ENCODE data around the gene NOTCH1.

Gene NOTCH1

GRCh38 chr9:136456258-136456657 lies 89.6 kb downstream of the NOTCH1 start:
- H4K20me1 ChIP-seq (ENCODE audit: low read depth, low read length): no peaks in the 10 kb centered on the region
- H3K9me2 ChIP-seq (replicated peaks; ENCODE audit: insufficient read depth, low read length): no peaks in the 10 kb centered on the region
- H3K4me2 ChIP-seq (ENCODE audit: low read depth, low read length, poor library complexity, severe bottlenecking): no peak overlapping the region
- no peak overlapping the region for H3K4me3 ChIP-seq (ENCODE audit: insufficient read depth, low read length, poor library complexity, severe bottlenecking)
- H3K36me3 ChIP-seq (ENCODE audit: low read length): 0 out of 2 replicates have a peak, but pooled peaks cover 2% of the 10 kb centered on the region
- H3K9me3 ChIP-seq (ENCODE audit: insufficient read depth, low read length): no peaks in the 10 kb centered on the region
- TF ChIP-seq EZH2phosphoT487 (conservative IDR thresholded peaks at IDR 0.05; ENCODE audit: low read length) (no peak), CTCF (IDR thresholded peaks at IDR 0.05; ENCODE audit: insufficient read depth, low read length, poor library complexity, severe bottlenecking) (no peak)
- no peaks in the 10 kb centered on the region for H3K79me2 ChIP-seq (ENCODE audit: insufficient read depth, low read length)
- no peaks in the 10 kb centered on the region for H3K27me3 ChIP-seq (ENCODE audit: low read length)
- H3K27ac ChIP-seq (ENCODE audit: low read depth, low read length): no peak overlapping the region
- no peaks in the 10 kb centered on the region for H3F3A ChIP-seq (ENCODE audit: insufficient read depth)
- no peak overlapping the region for H2AFZ ChIP-seq (ENCODE audit: low read depth, low read length, severe bottlenecking)
- H3K9ac ChIP-seq (ENCODE audit: low read length): no peak overlapping the region

GRCh38 chr9:136455043-136456002 lies 90.5 kb downstream of the NOTCH1 start:
- TF ChIP-seq CTCF (IDR thresholded peaks at IDR 0.05; ENCODE audit: insufficient read depth, low read length, poor library complexity, severe bottlenecking): no peak
- no peak for TF ChIP-seq EZH2phosphoT487 (conservative IDR thresholded peaks at IDR 0.05; ENCODE audit: low read length)
- no peaks in the 10 kb centered on the region for H3K9me3 ChIP-seq (ENCODE audit: insufficient read depth, low read length)
- H3K4me3 ChIP-seq (ENCODE audit: insufficient read depth, low read length, poor library complexity, severe bottlenecking): no peak overlapping the region
- no peaks in the 10 kb centered on the region for H3K9me2 ChIP-seq (replicated peaks; ENCODE audit: insufficient read depth, low read length)
- peaks cover 2% of the 10 kb centered on the region; the same call in 1 of the 2 replicates for H3K36me3 ChIP-seq (ENCODE audit: low read length)
- H4K20me1 ChIP-seq (ENCODE audit: low read depth, low read length): no peaks in the 10 kb centered on the region
- H3K27me3 ChIP-seq (ENCODE audit: low read length): no peaks in the 10 kb centered on the region
- no peaks in the 10 kb centered on the region for H3K79me2 ChIP-seq (ENCODE audit: insufficient read depth, low read length)
- H3F3A ChIP-seq (ENCODE audit: insufficient read depth): no peaks in the 10 kb centered on the region
- H3K9ac ChIP-seq (ENCODE audit: low read length): no peak overlapping the region
- H3K4me2 ChIP-seq (ENCODE audit: low read depth, low read length, poor library complexity, severe bottlenecking): no peak overlapping the region
- H3K27ac ChIP-seq (ENCODE audit: low read depth, low read length): no peak overlapping the region
- H2AFZ ChIP-seq (ENCODE audit: low read depth, low read length, severe bottlenecking): no peak overlapping the region

GRCh38 chr9:136454026-136454796 lies 91.6 kb downstream of the NOTCH1 start:
- Histone ChIP-seq H3K9ac (ENCODE audit: low read length) (no peak overlapping the region), H2AFZ (ENCODE audit: low read depth, low read length, severe bottlenecking) (no peak overlapping the region), H3K27me3 (ENCODE audit: low read length) (no peaks in the 10 kb centered on the region), H3K79me2 (ENCODE audit: insufficient read depth, low read length) (no peaks in the 10 kb centered on the region), H3K36me3 (ENCODE audit: low read length) (peaks cover 2% of the 10 kb centered on the region; the same call in 1 of the 2 replicates), H3K9me3 (ENCODE audit: insufficient read depth, low read length) (no peaks in the 10 kb centered on the region), H3K4me2 (ENCODE audit: low read depth, low read length, poor library complexity, severe bottlenecking) (no peak overlapping the region), H3F3A (ENCODE audit: insufficient read depth) (no peaks in the 10 kb centered on the region), H3K27ac (ENCODE audit: low read depth, low read length) (no peak overlapping the region), H4K20me1 (ENCODE audit: low read depth, low read length) (no peaks in the 10 kb centered on the region), H3K9me2 (replicated peaks; ENCODE audit: insufficient read depth, low read length) (no peaks in the 10 kb centered on the region), H3K4me3 (ENCODE audit: insufficient read depth, low read length, poor library complexity, severe bottlenecking) (no peak overlapping the region)
- TF ChIP-seq CTCF (IDR thresholded peaks at IDR 0.05; ENCODE audit: insufficient read depth, low read length, poor library complexity, severe bottlenecking) (no peak), EZH2phosphoT487 (conservative IDR thresholded peaks at IDR 0.05; ENCODE audit: low read length) (no peak)
